Brain pericyte (primary cell): ENCODE data around the gene FSIP1.

Experiments
- DNase-seq: peaks from one replicate; pipeline ENCODE4 v3.0.0-alpha.2; 2012; ENCODE audit warnings: low read depth, low spot score

The FSIP1 gene

DNA sequence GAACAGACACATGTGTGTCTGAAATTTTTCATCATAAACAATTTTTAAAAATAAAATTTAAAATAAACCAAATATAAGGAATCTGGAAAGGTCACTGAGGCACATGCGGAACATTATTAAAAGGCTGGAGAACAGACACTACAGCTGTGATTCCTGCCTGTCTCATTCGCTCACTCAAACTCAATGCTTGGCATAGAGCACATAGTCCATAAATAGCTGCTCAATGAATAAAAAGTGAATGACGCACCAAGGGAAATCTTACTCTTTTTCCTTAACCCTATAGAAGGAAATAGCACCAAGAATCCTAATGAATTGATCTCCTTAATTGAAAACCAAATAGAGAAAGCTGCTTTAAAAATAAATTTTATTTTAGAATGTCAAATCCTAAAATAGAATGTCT, 98.4 kb downstream of the FSIP1 start:
- DNase-seq = no peak

DNA sequence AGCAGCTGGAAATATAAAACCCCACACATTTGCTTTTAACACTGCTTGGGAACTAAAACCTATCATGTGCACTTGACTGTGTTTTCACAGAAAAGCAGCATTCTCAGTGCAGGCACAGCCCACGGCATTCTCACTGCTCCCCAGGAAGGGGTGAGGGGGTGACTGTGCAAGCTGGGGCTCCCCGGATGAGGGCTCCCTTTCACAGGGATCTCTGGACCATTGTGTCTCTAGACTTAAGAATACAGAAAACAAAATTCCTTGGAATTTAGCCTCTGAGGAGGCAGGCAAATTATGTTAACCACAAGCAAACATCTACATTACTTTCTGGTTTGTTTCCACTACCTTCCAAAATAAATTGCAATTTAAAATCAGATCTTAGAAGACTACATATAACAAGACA, 100.3 kb downstream of the FSIP1 start:
- no peak for DNase-seq

DNA sequence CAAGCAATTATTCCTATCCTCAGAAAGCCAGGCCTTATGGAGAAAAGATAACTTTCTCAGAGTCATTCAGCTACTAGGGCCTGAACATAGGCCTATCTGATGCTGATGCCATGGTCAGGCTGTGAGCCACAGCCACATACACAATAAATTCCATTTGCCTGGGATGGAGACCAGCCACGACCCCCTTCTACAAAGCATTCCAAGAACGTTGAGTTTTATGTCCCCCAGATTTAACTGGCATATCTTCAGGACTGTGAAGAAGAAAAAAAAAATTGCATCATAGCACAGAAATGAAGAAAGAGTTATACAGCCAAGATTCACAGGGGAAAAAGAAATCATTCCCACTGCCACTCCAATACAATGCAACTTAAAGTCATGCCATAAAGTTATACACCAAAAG, 101.8 kb downstream of the FSIP1 start:
- DNase-seq = no peak

DNA sequence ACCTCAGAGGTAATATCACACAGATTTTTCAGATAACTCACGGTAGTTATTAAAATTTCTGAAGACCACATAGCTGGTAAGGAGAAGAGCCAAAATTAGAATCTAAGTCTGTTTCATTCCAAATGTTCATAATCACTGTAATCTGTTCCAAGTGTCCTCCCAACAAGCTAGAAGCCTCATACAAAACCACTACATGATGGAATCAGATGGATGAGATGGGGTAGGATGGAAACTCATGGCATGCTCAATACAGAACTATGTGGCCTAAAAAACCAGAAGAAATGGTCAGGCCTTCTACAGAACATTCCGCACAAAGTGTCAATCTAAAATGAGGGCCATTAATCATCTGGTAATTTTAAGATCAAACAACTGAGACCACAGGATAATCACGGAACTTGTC, 110.0 kb downstream of the FSIP1 start:
- DNase-seq = no peak

DNA sequence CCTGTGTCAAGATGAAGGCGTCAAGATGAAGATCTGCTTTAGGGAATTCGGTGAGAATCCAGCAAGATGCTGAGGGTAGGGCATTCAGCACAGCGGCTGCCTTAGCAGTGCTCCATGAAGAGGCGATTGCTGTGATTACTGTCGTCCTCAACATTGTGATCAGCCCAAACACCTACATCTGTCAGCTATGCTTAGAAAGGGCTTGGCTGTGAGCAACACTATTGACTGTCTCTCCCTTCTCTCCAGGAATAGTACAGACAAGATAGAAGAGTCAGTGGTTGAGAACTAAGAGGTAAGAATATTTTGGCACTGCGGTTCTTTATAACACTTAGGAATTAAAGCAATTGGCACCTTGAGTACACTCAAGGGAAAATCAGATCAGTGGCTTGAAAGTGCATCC, 110.5 kb downstream of the FSIP1 start:
- no peak for DNase-seq

DNA sequence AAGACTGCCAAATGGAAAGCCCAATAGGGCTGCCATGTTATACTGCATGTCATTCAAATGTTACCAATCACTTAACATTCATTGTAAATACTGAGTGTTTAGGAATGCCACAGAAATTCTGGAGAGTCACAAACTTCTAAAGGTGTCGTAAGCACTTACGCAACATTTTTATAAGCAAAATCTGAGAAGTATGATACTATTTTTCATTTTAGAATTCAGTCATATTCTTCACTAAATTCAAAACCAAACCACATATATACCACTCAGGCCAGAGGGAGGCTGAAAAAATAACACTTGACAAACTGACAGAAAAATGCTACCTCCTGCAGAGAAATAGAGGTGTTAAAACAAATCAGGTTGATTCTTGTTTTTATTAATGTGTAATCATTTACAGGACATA, 112.0 kb downstream of the FSIP1 start:
- no peak for DNase-seq

DNA sequence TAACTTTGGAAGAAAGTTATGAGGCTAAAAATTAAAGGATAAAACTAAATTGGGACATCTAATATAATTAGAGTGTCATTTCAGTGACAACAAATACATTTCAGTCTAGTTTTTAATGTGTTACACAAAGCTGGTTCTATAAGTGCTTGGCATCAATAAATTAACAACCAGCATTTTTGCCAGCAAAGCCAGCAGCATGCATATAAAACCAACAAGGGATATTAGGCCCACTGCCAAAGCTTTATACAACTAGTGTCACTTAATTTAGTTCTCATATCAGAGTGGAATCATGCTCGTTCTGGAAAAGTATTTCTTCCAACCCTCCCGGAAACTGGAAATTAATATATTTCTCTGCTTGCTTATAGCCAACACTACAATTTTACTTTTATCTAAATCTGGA, 113.0 kb downstream of the FSIP1 start:
- DNase-seq = no peak

DNA sequence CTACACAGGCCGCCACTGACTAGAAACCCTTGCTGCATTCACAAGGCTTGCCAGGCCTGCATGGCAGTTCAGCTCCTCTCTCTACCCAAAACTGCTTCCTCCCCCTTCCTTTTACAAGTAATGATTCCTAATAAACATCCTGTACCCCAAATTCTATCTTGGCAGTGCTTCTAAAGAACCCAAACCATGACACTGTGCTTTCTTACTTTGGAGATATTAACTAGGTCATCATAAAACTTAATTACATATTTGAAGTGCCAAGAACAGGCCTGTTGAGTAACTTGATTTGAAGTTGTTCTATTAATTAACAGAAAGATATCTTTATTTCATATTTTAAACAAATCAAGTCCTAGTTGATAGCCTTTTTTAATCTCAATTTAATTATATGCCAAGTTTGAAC, 113.4 kb downstream of the FSIP1 start:
- no peak for DNase-seq

DNA sequence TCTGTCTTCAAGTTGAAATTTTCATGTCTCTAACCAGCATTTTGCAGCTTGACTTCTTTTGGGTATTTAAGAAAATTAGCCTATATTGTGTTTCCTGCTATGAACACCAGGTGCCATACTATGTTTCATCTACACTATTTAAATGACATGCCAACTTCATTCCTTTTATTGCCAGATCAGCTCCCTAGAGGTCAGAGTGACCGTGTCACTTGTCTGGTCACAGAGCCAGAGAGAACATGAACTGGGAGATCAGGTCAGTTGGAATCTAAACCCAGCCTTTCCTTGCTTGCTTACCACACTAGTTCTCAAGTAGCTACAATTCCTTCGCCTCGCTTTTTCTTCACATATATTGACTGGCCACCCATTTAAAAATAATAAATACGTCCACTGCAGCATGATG, 114.2 kb downstream of the FSIP1 start:
- no peak for DNase-seq

DNA sequence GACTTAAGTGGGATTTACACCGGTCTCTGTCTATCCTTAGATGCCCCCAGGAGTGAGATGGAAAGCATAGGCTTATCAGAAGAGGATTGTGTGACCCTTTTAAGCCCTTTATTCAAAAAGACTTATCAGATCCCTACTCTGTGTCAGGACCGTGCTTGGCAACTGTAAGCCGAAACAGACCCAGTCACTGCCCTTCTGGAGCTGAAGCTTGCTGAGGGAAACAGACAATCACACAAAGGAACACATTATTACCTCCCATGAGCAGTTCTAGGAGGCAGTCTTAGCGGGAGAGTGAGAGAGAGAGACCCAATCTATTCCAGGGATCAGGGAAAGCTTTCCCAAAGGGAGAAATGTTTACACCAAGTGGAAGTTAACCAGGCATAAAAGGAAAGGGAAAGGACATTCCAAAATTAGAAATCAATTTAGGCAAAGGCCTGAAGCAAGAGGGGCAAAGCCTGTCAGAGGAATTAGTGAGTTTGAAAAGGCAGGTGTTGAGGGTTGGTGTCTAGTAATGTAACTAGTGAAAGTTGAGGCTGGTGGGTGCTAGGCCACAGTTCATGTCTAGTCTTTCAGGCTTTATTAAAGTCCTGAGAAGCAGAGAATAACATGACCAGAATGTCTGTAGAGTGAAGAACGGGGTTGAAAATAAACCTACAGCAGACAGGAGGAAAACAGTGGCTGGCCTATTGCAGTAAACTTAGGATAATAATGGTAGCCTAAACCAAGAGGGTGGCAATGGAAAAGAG, 115.1 kb downstream of the FSIP1 start:
- no peak for DNase-seq

DNA sequence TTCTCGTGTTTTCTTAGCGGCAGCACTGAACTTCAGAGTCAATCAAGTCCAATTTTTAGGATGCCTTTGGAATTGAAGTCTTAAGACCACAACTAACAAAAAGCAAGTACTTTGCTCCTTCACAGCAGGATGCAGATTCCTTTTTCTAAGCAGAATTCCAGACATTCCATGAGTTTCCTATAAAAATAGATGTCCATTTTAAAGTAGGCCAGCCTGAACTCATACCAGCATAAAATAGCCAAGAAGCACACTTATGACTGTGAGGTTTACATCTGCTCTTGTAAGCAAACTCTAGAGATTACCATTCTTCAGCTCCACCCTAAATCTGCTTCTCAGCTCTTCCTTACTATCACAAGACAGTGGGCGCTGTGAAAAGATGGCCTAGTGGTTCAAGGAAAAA, 116.0 kb downstream of the FSIP1 start:
- no peak for DNase-seq

DNA sequence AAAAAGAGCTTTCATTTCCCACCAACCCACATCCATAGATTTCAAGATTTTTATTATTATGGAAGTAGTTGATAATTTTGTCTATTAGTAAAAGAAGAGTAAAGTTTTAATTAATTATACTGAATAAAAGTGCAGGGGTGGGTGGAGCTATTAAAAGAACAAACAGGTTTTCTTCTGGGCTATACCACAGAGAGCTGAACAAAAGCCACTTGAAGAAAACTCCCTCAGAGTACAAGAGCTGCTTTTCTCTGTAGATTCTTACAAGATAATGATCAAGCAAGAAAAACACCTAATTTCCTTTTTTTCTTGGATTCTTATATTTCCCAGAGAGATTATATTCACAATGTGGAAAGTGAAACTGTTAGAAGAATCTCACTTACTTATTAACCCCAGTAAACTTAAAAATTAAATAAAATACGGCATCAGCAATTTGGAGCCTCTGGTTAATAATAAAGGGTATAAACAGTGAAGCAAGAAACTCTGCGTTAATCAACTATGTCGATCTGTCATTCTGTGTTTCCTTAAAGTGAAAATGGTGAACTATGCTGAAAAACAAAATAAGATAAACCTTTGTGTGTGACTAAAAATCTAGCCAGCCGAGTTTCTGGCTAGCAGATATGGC, 116.9 kb downstream of the FSIP1 start:
- DNase-seq = no peak

DNA sequence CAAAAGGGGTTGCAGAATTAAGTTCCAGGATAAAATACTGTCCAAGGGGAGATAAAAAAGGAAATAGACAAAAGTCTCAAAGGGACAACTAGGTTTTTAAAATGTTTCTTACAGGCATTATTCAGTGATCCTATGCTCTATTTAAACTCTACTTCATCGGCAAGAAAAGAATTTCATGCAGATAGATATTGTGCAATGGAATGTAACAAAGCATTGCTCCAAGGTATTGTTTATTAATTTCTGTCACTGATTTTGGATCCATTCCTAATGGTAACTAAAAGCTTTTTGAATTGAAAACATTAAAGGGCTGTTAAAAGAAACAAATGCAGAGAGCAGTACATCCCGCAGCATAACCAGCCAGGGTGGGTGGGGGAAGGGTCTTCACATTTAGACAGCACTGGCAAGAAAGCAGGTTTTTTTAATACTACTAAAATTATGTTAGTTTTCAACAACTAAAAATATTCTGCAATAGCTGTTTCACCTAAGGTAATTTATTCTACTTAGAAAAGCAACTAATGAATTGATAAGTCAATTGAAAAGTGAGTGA, 118.9 kb downstream of the FSIP1 start:
- DNase-seq = no peak

DNA sequence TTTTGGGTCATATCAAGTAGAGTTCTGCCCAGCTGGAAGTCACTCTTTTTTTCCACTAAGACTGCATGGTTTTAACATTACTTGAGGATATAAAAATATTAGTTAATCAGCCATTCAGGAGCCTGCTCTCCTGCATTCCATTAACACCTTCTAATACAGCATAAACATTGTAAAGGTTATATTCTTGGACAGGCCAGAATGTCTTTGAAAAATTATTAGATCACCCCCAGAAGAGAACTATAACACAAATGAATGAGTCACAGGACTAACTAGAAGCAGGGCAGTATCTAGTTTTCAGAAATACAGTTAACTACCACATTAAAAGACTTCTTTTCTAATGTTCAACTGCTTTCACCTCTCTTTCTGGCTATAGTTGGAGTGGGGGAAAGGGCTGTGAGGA, 120.9 kb downstream of the FSIP1 start:
- DNase-seq = no peak

DNA sequence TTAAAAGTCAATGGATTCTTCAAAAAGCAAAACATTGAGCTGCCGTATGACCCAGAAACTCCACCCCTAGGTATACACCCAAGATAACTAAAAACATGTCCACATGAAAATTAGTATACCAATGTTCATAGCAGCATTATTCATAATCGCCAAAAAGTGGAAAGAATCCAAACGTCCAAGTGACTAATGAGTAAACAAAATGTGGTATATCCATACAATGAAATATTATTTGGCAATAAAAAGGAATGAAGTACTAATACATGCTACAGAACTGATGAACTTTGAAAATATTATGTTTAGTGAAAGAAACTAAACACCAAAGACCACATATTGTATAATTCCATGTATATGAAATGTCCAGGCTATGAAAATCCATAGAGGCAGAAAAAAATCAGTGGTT, 123.9 kb downstream of the FSIP1 start:
- no peak for DNase-seq

DNA sequence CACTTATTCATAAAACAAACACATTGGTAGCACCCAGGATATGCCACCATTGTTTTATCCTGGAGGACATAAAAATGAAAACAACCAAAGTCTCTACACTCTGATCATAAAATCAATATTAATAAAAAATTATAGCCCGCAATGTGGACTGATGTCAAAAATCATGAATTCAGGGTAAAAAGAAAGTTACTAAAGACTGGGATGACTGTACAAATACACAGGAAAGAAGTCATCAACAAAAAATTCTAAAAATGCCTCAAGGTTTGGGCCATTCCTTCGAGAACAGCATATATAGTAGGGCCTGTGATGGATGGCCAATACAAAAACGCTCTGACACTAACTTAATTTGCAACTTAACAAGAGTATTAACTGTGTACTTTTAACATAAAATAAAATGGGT, 125.0 kb downstream of the FSIP1 start:
- no peak for DNase-seq

DNA sequence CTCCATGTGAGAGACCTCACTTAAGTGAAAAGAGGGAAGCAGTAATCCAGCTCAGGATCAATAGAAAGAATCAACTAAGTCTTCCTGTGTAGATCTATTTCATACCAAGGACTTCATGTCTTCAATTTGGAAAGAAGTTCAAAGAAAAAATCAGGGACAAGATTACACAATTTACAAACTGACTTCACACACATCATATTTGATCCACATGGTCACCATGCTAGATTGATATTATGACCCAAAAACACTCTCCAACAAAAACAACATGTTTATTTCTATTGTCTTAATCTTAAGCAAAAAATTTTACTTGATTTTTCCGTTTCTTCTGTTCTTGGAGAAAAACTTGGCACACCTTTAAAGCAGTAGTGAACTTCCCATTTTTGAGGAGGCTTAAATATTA, 125.5 kb downstream of the FSIP1 start:
- DNase-seq = no peak

DNA sequence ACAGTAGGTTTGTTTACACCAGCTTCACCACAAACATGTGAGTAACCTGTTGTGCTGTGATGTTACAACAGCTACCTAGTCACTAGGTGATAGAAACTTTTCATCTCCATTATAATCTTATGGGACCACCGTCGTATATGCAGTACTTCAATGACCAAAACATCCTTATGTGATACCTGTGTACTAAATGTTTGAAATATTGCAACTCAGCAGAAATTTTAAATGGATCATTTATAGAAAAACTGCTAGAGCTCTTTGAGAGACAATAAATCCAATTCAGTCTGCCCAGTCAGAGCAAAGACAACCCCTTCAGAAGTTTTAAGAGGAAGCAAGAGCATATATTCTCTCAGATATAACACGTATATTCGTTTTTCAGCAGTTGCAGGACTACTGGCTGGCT, 128.3 kb downstream of the FSIP1 start:
- DNase-seq = no peak

DNA sequence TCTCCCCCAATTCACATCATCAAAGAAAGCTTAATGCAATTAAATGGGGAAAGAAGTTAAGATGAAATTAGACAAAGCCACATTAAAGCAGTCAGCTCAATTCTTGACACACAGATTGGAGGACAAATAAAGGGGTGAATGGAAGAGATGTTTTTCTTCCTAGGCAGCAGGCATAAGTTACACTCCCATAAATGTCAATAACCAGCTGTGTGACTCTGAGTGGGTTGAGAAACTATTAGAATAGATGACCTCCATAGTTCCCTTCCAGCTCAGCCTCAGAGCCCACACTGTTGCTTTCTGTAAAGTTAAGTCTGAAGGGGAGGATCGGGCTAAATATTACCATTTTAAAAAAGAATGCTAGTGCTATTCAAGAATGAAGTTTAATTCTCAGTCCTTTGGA, 130.8 kb downstream of the FSIP1 start:
- DNase-seq = no peak

DNA sequence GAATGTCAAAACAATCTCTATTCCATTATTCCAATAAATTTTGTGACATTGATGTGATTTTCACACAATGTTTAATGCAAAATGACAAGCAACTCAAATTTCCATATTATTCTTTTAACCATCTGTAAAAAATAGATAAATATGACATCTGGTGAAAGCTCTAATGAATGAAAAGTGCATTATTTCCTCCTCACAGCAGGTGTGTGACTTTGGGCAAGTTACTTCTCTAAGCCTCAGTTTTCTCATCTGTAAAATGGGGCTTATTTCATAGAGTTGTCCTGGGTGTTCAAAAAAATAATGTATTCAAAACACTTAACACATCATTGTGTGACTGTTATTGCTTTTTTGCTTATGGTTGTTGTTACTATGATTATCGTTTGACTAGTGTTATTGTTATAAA, 131.3 kb downstream of the FSIP1 start:
- DNase-seq = no peak

DNA sequence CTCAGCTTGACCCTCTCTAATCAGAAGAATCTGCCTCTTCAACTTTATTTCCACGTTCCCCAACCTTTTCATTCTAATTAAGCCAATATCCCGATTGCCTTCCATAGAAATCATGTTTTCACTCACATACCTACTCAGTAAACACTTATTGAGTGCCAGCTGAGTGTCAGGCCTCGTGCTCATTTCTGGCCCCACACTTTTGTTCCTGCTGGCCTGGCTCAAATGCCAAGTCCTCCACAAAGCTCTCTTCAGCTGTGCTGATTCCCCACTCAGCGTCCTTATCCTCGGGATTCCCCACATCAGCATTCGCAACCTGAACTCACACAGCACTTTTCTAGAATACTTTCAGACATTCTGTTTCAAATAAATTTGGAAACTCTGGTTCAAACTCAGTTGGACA, 132.9 kb downstream of the FSIP1 start:
- DNase-seq = no peak

DNA sequence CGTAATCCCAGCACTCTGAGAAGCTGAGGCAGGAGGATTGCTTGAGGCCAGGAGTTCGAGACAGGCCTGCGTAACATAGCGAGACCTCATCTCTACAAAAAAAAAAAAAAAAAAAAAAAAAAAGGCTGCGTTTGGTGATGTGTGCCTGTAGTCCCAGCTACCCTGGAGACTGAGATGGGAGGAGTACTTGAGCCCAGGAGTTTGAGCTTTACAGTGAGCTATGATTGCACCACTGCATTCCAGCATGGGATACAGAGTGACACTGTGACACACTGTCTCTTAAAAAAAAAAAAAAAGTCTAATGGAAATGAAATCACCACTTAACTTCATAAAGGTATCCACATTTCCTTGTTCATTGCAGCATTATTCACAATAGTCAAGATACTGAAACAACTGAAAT, 136.2 kb downstream of the FSIP1 start:
- no peak for DNase-seq

DNA sequence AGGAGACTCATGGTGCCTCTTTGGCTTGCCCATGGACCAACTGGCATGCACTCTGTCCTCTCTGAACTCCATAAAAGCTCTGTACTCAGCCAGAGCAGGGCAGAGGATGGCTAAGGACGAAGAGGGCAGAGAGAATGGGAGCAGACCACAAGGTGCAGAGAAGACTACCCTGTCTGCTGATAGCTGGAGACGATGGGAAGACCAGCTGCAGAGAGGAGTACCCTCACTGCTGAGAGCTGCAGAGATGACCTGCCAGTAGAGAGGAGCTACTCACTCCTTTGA, 136.7 kb downstream of the FSIP1 start:
- DNase-seq = no peak
